ENCODE data around the gene SLC6A12. TPM values are rescaled to one million over a fixed set of nuclear protein-coding genes. Genes with fewer than 3 reads are reported as not detected.

SLC6A12 gene
- total RNA-seq, 6 donors from 2014 or later = 2.4 to 11.2 (median 7.0) TPM

DNA sequence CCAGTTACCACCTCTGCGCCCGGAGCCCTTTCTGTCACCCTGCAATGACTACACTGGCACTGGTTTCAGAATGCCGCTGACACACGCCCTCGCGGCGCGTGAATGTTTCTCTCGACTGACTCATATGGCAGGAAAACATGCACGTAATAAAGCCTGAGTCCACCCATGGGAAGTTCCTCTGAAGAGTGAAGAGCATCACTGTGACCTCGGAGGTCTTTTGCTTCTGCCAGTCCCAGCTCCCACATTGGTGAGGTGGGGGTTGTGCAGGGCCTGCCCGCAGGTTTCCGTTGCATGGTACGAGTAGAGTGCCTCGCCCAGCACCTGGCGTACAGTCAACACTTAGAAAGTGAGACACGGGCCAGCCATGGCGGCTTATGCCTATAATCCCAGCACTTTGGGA, 11.1 kb upstream of the SLC6A12 start:
- H3K27me3 ChIP-seq = no peaks in the 10 kb centered on the region
- DNase-seq (no peak), ATAC-seq (ENCODE audit: low FRiP score in 2 of 2) (no peak)
- no peaks in the 10 kb centered on the region for H3K9me3 ChIP-seq
- TF ChIP-seq POLR2A (IDR thresholded peaks at IDR 0.05) (no peak), EP300 (IDR thresholded peaks at IDR 0.05) (no peak), CTCF (IDR thresholded peaks at IDR 0.05) (no peak), POLR2AphosphoS5 (IDR thresholded peaks at IDR 0.05) (no peak)
- peaks cover 0 to under 1% (median 0%) of the 10 kb centered on the region in 4 donors for H3K4me1 ChIP-seq
- no peak overlapping the region for H3K4me3 ChIP-seq
- no peak overlapping the region for H3K27ac ChIP-seq
- H3K36me3 ChIP-seq = no peaks in the 10 kb centered on the region
- 86 to 90% methylated on average over 13 to 18 of the region's 18 CpGs for WGBS, 2 donors

- DNase-seq (no peak), ATAC-seq (ENCODE audit: low FRiP score in 2 of 2) (no peak)
- Histone ChIP-seq H3K27ac (no peak overlapping the region), H3K4me3 (no peak overlapping the region), H3K4me1 (peaks cover 0 to 2% (median 0%) of the 10 kb centered on the region in 4 donors), H3K27me3 (no peaks in the 10 kb centered on the region), H3K9me3 (no peaks in the 10 kb centered on the region), H3K36me3 (no peaks in the 10 kb centered on the region)
- TF ChIP-seq EP300 (IDR thresholded peaks at IDR 0.05) (no peak), POLR2A (IDR thresholded peaks at IDR 0.05) (no peak), CTCF (IDR thresholded peaks at IDR 0.05) (no peak), POLR2AphosphoS5 (IDR thresholded peaks at IDR 0.05) (no peak)
- 91 to 94% methylated on average over 8 to 9 of the region's 9 CpGs for WGBS, 2 donors
Measured at GRCh38 chr12:224330-224729, 10.4 kb upstream of the SLC6A12 start.

DNA sequence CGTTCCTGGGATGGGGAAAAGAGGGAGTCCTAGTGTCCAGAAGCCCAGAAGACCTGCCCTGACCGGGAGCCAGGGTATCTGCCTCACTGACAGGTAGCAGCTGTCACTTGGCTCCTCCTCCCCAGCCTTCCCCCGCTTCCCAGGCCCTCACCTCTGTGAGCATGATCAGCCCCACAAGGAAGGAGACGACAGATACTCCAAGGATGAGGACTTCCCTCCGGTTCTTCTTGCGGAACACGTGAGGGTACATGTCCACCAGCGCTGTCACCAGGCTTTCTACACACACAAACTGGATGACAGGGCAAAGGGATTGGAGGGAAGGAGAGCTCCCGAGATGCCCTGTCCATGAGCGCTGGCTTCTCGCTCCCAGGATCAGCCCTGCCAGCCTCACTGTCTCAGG, 9.9 kb upstream of the SLC6A12 start:
- WGBS, 2 donors = 85 to 98% methylated on average over 6 to 11 of the region's 11 CpGs
- ATAC-seq (ENCODE audit: low FRiP score in 2 of 2) (no peak), DNase-seq (no peak)
- Histone ChIP-seq H3K4me3 (no peak overlapping the region), H3K4me1 (peaks cover 0 to 2% (median 0%) of the 10 kb centered on the region in 4 donors), H3K27ac (no peak overlapping the region), H3K27me3 (no peaks in the 10 kb centered on the region), H3K9me3 (no peaks in the 10 kb centered on the region), H3K36me3 (no peaks in the 10 kb centered on the region)
- TF ChIP-seq POLR2AphosphoS5 (IDR thresholded peaks at IDR 0.05) = no peak
- no peak for TF ChIP-seq POLR2A (IDR thresholded peaks at IDR 0.05)
- no peak for TF ChIP-seq CTCF (IDR thresholded peaks at IDR 0.05)
- TF ChIP-seq EP300 (IDR thresholded peaks at IDR 0.05) = no peak

DNA sequence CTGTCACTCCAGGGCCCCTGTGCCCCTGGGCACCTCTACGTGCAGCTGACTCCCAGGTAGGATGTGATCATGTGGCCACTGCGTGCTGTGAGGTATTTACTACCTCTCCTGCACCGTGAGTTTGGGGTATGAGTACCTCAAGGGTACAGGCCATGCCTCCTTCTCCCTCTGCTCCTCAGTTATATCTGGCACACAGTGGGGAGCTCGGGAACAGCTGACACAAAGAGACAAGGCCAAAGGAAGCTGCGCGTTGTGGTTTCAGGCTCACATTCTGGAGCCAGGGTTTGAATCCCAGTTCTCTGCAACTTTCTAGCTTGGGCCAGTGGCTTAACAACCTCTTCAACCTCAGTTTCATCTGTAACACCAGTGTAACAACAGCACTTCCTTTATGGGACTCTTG, 7.8 kb upstream of the SLC6A12 start:
- Histone ChIP-seq H3K9me3 (no peaks in the 10 kb centered on the region), H3K27me3 (no peaks in the 10 kb centered on the region), H3K4me1 (peaks cover 0 to 2% (median 0%) of the 10 kb centered on the region in 4 donors), H3K36me3 (no peaks in the 10 kb centered on the region), H3K4me3 (no peak overlapping the region), H3K27ac (no peak overlapping the region)
- 76 to 79% methylated on average over 6 of the region's 6 CpGs for WGBS, 2 donors
- DNase-seq (no peak), ATAC-seq (ENCODE audit: low FRiP score in 2 of 2) (no peak)
- TF ChIP-seq CTCF (IDR thresholded peaks at IDR 0.05) = no peak
- no peak for TF ChIP-seq EP300 (IDR thresholded peaks at IDR 0.05)
- no peak for TF ChIP-seq POLR2AphosphoS5 (IDR thresholded peaks at IDR 0.05)
- TF ChIP-seq POLR2A (IDR thresholded peaks at IDR 0.05) = no peak

DNA sequence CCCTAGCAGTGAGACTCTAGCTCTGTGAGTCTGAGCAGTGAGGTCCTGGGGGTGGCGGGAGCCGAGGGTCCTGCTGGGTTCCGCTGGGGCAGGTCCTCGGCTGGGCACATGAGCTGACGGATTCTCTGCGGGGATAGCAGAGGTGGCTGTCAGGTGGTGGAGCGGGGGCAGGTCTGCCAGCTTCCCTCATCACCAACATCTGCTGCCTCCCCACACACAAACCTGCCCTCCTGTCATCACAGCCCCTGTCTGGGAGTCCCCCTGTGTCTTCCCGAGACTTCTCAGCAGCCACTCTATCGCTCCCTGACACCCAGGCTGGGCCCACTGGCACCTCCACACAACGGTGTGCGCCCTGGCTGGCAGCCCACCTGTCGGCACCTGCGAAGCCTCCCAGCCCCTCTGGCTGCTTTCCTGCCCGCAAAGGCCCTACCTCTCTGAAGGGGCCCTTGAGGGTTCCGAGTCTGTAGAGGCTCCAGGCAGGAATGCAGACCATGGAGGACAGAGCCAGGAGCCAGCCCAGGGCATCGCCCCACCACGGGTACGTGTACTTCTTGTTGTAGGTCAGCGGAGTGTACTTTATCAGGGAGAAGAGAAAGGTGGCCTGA, 7.1 kb upstream of the SLC6A12 start:
- ATAC-seq (ENCODE audit: low FRiP score in 2 of 2) (no peak), DNase-seq (no peak)
- H3K27me3 ChIP-seq = no peaks in the 10 kb centered on the region
- no peak overlapping the region for H3K27ac ChIP-seq
- 68 to 82% methylated on average over 10 to 19 of the region's 19 CpGs for WGBS, 2 donors
- no peaks in the 10 kb centered on the region for H3K9me3 ChIP-seq
- TF ChIP-seq POLR2A (IDR thresholded peaks at IDR 0.05) = no peak
- TF ChIP-seq POLR2AphosphoS5 (IDR thresholded peaks at IDR 0.05) = no peak
- no peak for TF ChIP-seq CTCF (IDR thresholded peaks at IDR 0.05)
- no peak for TF ChIP-seq EP300 (IDR thresholded peaks at IDR 0.05)
- no peak overlapping the region for H3K4me3 ChIP-seq
- no peaks in the 10 kb centered on the region for H3K36me3 ChIP-seq
- peaks cover 0 to 2% (median 0%) of the 10 kb centered on the region in 4 donors for H3K4me1 ChIP-seq
